ENCODE data around the gene SPRN.

Gene SPRN

GRCh38 chr10:133375357-133376115, 48.9 kb downstream of the SPRN start:
- DNase-seq (ENCODE audit: low spot score) = no peak
- no peak for TF ChIP-seq CTCF (IDR thresholded peaks at IDR 0.05; ENCODE audit: extremely low read depth, insufficient read depth, missing control alignments)
- in situ Hi-C loops (cut with MboI; ENCODE audit: low pct_unique_long_range_greater_than_20kb, low sequenced_read_pairs, unreplicated experiment) = no loop called here

GRCh38 chr10:133373174-133374090, 51.0 kb downstream of the SPRN start, which contains the start of gene ECHS1:
TSS of gene ECHS1 (minus strand) at chr10:133373354. CDS start at chr10:133373333, 21 bp downstream.
- peak; percentile 100 for DNase-seq (ENCODE audit: low spot score)
- in situ Hi-C loops (cut with MboI; ENCODE audit: low pct_unique_long_range_greater_than_20kb, low sequenced_read_pairs, unreplicated experiment) = no loop called here
- no peak for TF ChIP-seq CTCF (IDR thresholded peaks at IDR 0.05; ENCODE audit: extremely low read depth, insufficient read depth, missing control alignments)

- DNase-seq (ENCODE audit: low spot score) = no peak
- in situ Hi-C loops (cut with MboI; ENCODE audit: low pct_unique_long_range_greater_than_20kb, low sequenced_read_pairs, unreplicated experiment) = no loop called here
- TF ChIP-seq CTCF (IDR thresholded peaks at IDR 0.05; ENCODE audit: extremely low read depth, insufficient read depth, missing control alignments) = no peak
Measured at GRCh38 chr10:133372507-133372906, 51.9 kb downstream of the SPRN start.

Measured in GM13977 (cell line).